GM18907 (cell line): ENCODE measurements around the gene CNPY2.

ENCODE experiments used
- ATAC-seq: cut with Tn5 transposase; IDR thresholded peaks from one replicate; pipeline ENCODE4 v1.9.1; 2021; ENCODE audit warnings: mild to moderate bottlenecking, moderate library complexity; ENCODE audit not compliant: unreplicated experiment

Gene CNPY2

DNA sequence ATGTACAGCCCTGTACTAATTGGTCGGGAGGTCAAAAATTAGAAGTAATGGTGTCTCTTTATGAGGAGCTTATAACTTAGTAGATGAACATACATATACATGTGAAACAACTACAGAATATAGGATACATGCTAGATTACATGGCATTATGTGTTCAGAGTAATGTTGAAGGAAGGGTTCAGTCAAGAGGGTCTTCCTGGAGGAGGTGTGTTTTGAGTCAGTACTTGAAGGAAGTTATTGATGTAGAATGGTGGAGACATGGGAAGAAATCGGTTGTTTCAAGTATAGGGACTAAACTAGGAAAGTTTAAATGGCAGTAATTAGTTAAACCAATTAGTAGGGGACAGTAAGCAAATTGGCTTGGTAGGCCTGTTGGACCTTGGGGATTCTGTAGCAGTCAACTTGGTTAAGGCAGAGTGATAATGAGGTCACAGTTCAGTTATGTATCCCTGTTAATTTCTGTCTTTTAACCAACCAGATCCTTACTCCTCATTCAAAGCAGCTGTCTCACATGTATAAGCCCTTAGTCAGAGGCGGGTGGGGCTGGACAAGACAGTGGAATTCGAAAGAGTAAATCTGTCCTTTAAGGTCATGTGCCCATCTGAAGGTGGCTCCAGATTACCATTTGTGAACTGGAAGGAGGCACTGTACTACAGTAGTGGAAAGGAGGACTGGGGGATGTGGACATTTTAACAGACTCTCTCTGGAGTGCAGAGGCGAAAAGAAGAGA, 54.1 kb downstream of the CNPY2 start:
- ATAC-seq: no peak

DNA sequence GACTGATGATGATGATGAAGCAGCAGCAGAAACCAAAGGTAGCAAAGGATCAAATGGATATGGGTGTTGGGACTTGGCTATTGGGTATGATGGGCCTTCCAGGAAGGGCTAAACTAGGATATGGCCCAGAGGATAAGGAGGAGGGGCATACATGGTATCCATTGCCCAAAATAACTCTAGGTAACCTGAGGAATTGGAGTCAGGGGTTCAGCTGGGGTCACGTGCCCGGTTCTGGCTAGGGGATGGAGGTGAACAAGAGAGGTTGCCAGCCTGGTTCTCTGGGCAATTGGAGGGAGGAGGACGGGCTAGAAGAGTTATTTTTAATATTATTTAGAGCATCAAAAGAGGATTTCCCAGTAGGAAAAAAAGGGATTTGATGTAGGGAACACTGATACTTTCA, 54.9 kb downstream of the CNPY2 start:
- ATAC-seq: no peak

DNA sequence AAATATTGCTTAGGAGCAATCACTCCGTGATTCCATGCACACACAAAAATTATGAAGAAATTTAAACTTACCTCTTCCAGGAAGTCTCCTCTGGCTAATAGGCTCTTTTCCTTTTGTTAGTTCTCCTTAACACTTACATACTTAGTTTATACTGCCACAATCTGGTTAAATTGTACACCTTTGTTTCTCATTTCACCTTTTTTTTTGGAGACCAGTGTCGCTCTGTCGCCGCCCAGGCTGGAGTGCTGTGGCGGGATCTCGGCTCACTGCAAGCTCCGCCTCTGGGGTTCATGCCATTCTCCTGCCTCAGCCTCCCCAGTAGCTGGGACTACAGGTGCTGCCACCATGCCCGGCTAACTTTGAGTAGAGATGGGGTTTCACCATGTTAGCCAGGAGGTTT, 55.4 kb downstream of the CNPY2 start:
- no peak for ATAC-seq
